Measurements from ENCODE around the gene SMARCA1.
A peak's percentile ranks its signal among the peaks of the same experiment; 100 is the strongest.
"Not testable (repeated sequence)": the region's sequence is repeated elsewhere in the genome, so short reads cannot be mapped to it uniquely, and the experiment has no call there.

SMARCA1 gene

GRCh38 chrX:129523079-129523911, at the start of gene SMARCA1:
Gene SMARCA1 (minus strand): TSS chrX:129523490. CDS start chrX:129523370, 120 bp downstream.
- DNase-seq (ENCODE audit: low read depth in 2 of 2): no peak

DNA sequence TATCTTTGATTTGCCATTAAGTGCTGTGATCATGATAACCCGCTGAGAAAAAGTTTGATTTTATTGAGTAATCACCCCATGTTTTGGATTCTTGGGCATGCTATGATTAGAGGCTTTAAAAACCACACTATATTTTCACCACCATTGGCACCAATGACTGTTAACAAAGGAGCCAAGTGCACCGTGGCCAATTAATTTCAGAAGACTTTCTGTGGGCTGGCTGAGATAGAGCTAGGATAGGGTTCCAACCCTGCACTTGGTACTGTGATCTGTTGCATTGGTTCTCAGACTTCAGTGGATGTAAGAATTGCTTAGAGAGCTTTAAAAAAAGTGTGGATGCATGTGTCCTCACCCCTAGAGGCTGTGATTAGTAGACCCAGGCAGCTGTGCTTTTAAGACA, 49.1 kb upstream of the SMARCA1 start:
- no peak for DNase-seq (ENCODE audit: low read depth in 2 of 2)

DNA sequence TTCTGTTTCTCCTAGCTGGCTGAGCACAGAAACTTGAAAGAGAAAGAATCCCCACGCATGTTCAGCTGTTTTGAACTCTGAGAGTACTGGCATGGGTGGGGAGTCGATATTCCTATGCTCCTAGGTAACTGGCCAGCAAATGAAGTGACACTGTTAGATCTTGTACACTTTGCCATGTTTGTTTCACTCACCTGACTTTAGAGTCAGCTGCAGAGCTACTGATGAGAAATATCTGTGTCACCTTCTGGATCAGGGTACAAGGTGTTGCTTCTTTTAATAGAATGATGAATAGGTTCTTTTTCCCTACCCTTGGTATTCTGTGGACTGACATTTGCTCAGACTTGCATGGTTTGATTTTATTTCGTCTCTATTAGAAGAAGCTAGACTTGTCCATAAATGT, 45.1 kb upstream of the SMARCA1 start:
- no peak for DNase-seq (ENCODE audit: low read depth in 2 of 2)

GRCh38 chrX:129566073-129566472, 42.8 kb upstream of the SMARCA1 start:
- no peak for DNase-seq (ENCODE audit: low read depth in 2 of 2)

- DNase-seq (ENCODE audit: low read depth in 2 of 2): no peak
Observed at GRCh38 chrX:129565046-129565650, 41.9 kb upstream of the SMARCA1 start.

- not testable (repeated sequence) for DNase-seq (ENCODE audit: low read depth in 2 of 2)
Observed at GRCh38 chrX:129564345-129564744, 41.1 kb upstream of the SMARCA1 start.

DNA sequence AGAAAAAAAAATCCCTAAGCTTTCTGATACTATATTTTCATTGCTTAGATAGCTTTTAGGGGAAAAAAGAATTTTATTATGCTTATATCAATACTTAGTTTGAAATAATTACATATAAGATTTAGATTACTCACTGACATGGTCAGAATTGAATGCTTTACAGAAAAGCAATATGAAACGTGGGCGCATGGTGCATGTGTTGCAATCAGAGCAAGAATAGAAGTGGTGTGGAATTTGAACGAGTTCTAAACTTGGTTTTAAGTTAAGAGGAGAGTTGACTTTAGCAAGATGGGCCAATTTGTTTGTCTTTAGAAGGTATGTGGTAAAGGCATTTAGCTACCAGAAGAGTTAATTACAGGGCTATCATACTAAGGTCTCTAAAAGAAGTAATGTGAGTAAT, 38.2 kb upstream of the SMARCA1 start:
- no peak for DNase-seq (ENCODE audit: low read depth in 2 of 2)

- DNase-seq (ENCODE audit: low read depth in 2 of 2): no peak
Observed at GRCh38 chrX:129559783-129560182, 36.5 kb upstream of the SMARCA1 start.

DNA sequence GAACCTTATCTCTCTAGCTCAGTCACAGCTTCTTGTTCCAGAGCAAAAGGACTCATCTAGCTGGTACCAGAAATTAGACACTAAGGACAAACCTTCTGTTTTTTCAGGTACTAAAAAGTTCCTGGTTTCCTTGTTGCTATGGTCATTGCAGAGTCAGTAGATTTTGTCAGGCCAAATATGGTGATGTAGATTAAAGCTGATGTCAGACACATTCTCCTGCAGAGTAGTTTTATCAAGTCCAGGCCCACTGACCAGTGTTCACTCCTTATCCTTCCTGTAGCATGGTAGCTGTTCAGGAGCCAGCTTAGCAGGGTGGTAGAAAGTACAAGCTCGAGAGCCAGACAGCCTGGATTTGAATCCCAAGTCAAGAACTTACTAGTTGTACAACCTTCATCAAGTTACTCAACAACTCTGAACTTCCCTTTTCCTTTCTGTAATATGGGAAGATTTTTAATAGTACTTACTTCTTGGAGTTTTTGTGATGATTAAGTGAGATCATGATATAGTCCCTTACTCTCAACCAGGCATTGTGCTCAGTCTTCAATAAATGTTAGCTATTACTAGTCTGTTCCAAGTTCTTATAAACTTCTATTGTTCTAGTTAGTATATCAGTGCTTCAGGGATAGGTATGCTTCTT, 34.7 kb upstream of the SMARCA1 start:
- no peak for DNase-seq (ENCODE audit: low read depth in 2 of 2)

GRCh38 chrX:129556806-129557315, 33.6 kb upstream of the SMARCA1 start:
- no peak for DNase-seq (ENCODE audit: low read depth in 2 of 2)

DNA sequence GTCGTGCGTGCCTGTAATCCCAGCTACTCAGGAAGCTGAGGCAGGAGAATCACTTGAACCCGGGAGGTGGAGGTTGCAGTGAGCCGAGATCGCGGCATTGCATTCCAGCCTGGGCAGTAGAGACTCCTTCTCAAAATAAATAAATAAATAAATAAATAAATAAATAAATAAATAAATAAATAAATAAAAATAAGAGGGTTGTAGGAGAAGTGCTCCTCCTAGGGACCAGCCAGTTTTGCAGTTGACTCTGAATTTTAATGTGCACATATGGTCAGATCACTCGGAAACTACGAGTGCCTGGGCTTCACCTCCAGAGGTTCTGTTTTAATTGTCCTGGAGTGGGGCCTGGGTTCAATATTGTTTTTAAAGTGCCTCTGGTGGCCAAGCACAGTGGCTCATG, 31.5 kb upstream of the SMARCA1 start:
- DNase-seq (ENCODE audit: low read depth in 2 of 2): not testable (repeated sequence)

GRCh38 chrX:129553619-129554288, 30.5 kb upstream of the SMARCA1 start:
- DNase-seq (ENCODE audit: low read depth in 2 of 2): no peak

DNA sequence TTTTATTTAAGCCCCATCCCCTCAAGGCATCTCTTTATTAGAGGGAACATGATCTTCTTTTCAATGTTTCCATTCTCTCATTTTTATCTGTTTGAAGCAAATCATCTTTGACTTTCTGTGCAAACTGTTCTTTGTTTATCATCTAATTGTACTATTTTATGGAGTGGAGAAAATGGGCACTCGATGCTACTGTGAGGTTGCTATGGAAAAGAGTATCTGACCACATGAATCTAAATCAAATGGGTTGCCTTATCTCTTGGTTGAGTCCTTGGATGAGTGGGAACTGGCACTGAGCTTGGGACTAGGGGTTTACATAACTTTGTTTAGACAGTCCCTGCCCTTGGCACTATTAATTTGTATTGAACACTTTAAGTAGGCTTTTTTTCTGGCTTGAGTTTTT, 25.8 kb upstream of the SMARCA1 start:
- DNase-seq (ENCODE audit: low read depth in 2 of 2): no peak

- DNase-seq (ENCODE audit: low read depth in 2 of 2): no peak
Observed at GRCh38 chrX:129545408-129545807, 22.1 kb upstream of the SMARCA1 start.

- DNase-seq (ENCODE audit: low read depth in 2 of 2): no peak
Observed at GRCh38 chrX:129544780-129545179, 21.5 kb upstream of the SMARCA1 start.

DNA sequence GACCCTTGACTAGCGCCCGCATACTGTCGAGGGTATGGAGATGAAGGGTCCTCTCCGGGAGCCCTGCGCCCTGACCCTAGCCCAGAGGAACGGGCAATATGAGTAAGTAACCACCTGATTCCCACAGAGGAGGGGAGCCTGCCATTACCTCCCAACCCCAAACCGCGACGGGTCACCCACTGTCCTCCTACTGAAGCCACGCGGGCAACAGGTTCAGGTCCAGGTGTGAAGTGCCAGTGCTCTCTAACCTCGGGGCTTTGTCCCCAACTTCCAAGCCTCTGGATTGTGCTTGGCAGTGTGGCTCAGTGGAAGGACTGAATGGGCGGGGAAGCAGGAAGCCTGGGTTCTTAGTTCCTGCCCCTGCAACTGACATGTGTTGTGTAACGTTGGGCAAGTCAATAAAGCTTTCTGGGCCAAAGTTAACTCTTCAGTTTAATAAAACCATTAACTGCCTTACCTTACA, 17.5 kb upstream of the SMARCA1 start:
- no peak for DNase-seq (ENCODE audit: low read depth in 2 of 2)

- peak in 1 of 2 donors; percentile 45 for DNase-seq (ENCODE audit: low read depth in 2 of 2)
Observed at GRCh38 chrX:129540068-129540653, 16.9 kb upstream of the SMARCA1 start, which contains the start of gene OCRL. Gene OCRL (plus strand): TSS chrX:129540259. CDS start chrX:129540440, 181 bp downstream.

- DNase-seq (ENCODE audit: low read depth in 2 of 2): no peak
Observed at GRCh38 chrX:129534816-129535578, 11.7 kb upstream of the SMARCA1 start.

GRCh38 chrX:129531132-129531531, 7.8 kb upstream of the SMARCA1 start:
- no peak for DNase-seq (ENCODE audit: low read depth in 2 of 2)

DNA sequence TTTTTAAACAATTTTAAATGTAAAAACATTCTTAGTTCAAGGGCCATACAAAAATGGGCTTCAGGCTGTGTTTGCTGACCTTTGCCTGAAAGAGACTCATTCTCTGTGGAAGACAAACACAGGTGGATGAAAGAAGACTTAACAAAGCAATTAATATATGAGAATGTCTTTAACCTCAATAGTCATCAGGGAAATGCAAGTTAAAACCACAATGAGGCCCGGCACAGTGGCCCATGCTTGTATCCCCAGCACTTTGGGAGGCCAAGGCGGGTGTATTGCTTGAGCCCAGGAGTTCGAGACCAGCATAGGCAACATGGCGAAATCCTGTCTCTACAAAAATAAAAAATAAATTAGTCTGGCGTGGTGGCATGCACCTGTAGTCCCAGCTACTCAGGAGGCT, 7.1 kb upstream of the SMARCA1 start:
- DNase-seq (ENCODE audit: low read depth in 2 of 2): no peak

Data from stimulated activated CD4-positive, alpha-beta T cell treated with anti-CD3 and anti-CD28 coated beads, Interleukin-1b, Interleukin-23, amount 100 ng/mL, for 4 hours (primary cell).